ENCODE results near the gene SDK1.

DNA sequence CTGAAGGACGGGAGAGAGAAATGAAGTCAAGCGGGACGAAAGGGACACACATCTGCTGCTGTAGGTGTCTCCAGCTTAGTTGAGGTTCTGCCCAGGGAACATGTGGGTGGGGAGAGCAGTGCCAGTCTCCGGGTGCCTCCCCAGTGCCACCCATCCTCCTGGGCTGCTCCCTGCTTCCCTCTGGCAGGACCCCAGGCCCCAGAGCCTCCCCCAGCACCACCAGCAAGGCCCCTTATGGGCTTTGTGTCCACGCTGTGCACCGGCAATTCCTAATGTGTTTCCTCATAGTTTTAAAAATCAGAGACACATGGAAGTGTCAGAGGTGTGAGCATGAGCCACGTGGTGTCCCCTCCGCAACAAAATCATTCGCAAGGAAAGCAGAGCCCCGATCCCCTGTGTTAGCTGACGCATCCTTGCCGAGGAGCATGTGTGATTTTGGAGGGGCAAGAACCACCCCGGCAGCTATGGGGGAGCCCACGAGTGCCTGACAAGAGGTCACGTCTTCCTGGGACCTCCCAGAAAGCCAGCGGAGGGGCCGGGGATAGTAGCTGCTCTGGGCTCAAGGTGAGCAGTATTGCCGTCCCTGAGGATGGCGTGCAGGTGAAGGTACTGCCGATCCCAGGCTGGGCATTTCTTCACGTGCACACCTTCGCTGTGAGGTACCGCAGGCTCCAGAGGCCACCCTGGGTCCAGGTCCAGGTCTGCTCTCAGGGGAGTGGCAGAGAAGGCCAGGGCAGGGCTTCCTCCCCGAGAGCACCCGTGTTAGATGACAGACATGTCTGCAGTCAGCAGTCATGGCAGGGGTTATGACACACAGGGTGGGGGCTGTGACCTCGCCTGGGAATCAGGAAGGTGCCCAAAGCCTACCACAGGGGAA, 932.8 kb downstream of the SDK1 start:
- TF ChIP-seq, protein P1, sequence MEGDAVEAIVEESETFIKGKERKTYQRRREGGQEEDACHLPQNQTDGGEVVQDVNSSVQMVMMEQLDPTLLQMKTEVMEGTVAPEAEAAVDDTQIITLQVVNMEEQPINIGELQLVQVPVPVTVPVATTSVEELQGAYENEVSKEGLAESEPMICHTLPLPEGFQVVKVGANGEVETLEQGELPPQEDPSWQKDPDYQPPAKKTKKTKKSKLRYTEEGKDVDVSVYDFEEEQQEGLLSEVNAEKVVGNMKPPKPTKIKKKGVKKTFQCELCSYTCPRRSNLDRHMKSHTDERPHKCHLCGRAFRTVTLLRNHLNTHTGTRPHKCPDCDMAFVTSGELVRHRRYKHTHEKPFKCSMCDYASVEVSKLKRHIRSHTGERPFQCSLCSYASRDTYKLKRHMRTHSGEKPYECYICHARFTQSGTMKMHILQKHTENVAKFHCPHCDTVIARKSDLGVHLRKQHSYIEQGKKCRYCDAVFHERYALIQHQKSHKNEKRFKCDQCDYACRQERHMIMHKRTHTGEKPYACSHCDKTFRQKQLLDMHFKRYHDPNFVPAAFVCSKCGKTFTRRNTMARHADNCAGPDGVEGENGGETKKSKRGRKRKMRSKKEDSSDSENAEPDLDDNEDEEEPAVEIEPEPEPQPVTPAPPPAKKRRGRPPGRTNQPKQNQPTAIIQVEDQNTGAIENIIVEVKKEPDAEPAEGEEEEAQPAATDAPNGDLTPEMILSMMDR (IDR thresholded peaks at IDR 0.05; ENCODE audit: borderline replicate concordance, extremely low read depth, low read length, poor library complexity, severe bottlenecking), result no peak
- TF ChIP-seq EZH2 (IDR thresholded peaks at IDR 0.05; ENCODE audit: borderline replicate concordance, low read depth, low read length, severe bottlenecking), result no peak
